Activated T-cell treated with anti-CD3 and anti-CD28 coated beads, Interleukin-2, amount 50 U/mL, for 4 hours (primary cell): ENCODE data around the gene AWAT1. TPM values are rescaled to one million over a fixed set of nuclear protein-coding genes. Genes with fewer than 3 reads are reported as not detected.
"Not testable (repeated sequence)": the region's sequence is repeated elsewhere in the genome, so short reads cannot be mapped to it uniquely, and the experiment has no call there.

ENCODE experiments used
- ATAC-seq, 2 donors: fragments of 200-7000 bp; cut with Tn5 transposase; one replicate each; pipeline ENCODE4 v1.10.0; 2021
- DNase-seq: peaks from one replicate; pipeline ENCODE4 v3.0.0-alpha.2; 2020
- H3K27me3 Mint-ChIP-seq: one replicate; pipeline ENCODE4 v1.8.0; 2021; ENCODE audit warnings: low read depth, mixed read lengths
- H3K36me3 Mint-ChIP-seq: one replicate; pipeline ENCODE4 v1.8.0; 2022; ENCODE audit warnings: mixed read lengths; ENCODE audit not compliant: insufficient read depth
- H3K4me1 Mint-ChIP-seq: one replicate; pipeline ENCODE4 v1.8.0; 2021; ENCODE audit warnings: low read depth, mixed read lengths
- H3K4me3 Mint-ChIP-seq: one replicate; pipeline ENCODE4 v1.8.0; 2021; ENCODE audit warnings: mild to moderate bottlenecking, moderate library complexity, mixed read lengths
- H3K9me3 Mint-ChIP-seq: one replicate; pipeline ENCODE4 v1.8.0; 2021; ENCODE audit warnings: mixed read lengths
- total RNA-seq, 3 donors: library from RNA; stranded (reverse); gene quantifications; one replicate each; pipeline ENCODE4 v1.2.1, GENCODE V29; 2021

The AWAT1 gene
- total RNA-seq, 3 donors from 2014 or later, result not detected

DNA sequence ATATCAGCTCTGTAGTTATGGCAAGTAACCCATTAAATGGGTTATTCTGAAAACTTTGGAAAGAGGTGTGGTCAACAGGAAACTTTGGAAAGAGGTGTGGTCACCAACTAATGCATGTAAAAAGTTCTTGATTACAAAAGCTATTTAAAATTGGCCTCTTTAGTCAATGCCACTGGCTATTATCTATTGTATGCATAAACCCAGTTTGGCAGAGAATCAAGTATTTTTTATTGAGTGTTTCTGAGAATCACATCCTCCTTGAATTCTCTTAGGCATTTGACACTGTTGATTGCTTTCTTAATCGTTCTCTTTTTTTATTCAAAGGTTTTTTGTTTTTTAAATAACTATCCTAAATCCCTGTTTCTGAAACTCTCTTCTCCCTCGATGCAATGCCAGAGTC is 18.0 kb downstream of the AWAT1 start:
- Mint-ChIP-seq H3K4me3 (no peak overlapping the region), H3K9me3 (no peaks in the 10 kb centered on the region), H3K36me3 (peaks cover 6% of the 10 kb centered on the region), H3K4me1 (peaks cover 6% of the 10 kb centered on the region), H3K27me3 (no peaks in the 10 kb centered on the region)
- DNase-seq, result no peak
- ATAC-seq, result no peak

DNA sequence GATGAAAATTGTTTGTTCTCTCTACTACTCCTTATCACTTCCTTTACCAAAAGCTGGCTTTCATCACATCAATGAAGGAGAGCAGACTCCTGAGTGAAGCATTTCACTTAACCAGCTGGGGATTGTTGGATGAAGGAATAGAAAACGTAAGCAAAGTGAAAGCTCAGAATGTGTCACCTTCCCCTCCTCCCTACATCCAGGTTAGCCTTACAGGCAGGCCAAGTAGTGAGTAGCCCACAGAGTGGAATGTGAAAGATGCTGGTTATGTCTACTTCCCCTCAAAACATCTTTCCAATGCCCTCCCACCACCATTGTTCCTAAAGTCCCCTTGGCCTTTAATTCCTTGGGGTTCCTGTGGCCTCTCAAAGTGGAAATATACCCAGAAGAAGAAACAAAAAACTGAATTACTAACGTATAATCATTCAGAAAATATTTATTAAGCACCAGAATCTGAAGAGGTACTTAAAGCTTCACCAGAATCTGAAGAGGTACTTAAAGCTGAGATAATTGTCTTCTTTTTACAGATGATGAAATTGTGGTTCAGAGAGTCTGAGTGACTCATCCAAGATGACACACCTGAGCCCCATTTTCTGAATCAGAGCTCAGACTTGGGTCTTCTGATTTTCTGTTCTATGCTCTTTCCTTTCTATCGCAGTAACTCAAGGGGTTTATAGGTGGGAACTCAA is 19.1 kb downstream of the AWAT1 start:
- no peaks in the 10 kb centered on the region for H3K9me3 Mint-ChIP-seq
- ATAC-seq (peak in 1 of 2 donors; percentile 63), DNase-seq (no peak)
- peaks cover 6% of the 10 kb centered on the region for H3K36me3 Mint-ChIP-seq
- H3K4me1 Mint-ChIP-seq, result peaks cover 6% of the 10 kb centered on the region
- H3K4me3 Mint-ChIP-seq, result no peak overlapping the region
- no peaks in the 10 kb centered on the region for H3K27me3 Mint-ChIP-seq

DNA sequence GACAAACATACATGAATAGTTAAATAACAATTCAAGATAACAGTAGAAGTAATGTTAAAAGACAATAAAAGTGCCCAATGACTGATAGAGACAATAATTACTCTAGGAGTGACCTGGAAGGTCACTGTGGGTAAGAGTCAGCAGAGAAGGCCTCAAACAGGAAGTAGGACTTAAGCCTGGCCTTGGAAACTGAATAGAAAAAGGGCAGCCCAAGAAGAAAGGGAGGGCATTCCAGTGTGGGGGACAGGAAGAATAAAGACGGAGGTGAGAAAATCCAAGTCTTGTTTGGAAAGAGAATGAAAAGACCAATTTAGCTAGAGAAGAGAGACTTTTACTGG is 19.6 kb downstream of the AWAT1 start:
- ATAC-seq (no peak), DNase-seq (no peak)
- Mint-ChIP-seq H3K36me3 (peaks cover 6% of the 10 kb centered on the region), H3K9me3 (no peaks in the 10 kb centered on the region), H3K27me3 (no peaks in the 10 kb centered on the region), H3K4me3 (no peak overlapping the region), H3K4me1 (peaks cover 6% of the 10 kb centered on the region)

DNA sequence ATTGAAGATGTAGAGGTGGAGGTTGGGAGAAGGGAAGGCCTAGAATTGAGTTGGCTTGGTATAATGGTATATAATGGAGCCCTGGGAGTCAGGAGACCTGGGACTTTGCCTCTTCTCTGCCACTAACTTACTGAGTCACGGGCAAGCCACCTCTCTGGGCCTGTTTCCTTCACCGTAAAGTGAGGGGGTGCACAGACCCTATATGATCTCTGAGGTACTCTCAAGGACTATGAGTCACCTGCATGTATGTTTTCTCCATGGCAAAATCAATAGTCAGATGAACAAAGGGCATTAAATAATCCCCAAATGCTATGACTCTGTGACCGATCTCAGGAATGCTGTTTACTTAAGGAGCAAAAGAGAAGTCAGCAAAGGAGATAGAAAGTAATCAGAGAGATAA is 20.5 kb downstream of the AWAT1 start:
- H3K36me3 Mint-ChIP-seq, result peaks cover 6% of the 10 kb centered on the region
- no peak for ATAC-seq
- H3K4me1 Mint-ChIP-seq, result peaks cover 6% of the 10 kb centered on the region
- H3K4me3 Mint-ChIP-seq, result no peak overlapping the region
- no peaks in the 10 kb centered on the region for H3K9me3 Mint-ChIP-seq
- DNase-seq, result no peak
- H3K27me3 Mint-ChIP-seq, result no peaks in the 10 kb centered on the region

DNA sequence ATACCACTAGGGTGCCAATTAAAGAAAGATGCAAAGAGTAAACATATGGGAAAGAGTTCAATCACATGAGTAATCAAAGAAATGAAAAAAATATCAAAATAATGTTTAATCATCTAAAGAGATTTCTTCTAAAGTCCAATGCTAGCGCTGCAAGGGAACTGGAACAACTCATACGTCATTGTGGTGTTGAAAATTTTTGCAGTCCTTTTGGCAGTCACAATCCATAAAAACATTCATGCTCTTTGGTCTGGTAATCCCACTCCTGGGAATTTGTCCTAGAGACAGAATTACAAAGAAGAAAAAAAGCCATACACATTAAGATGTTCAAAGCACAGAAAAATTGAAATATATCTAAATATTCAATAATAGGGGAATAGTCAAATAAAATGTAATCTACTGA is 21.0 kb downstream of the AWAT1 start:
- H3K9me3 Mint-ChIP-seq, result no peaks in the 10 kb centered on the region

GRCh38 chrX:70257423-70258288 is 23.2 kb downstream of the AWAT1 start:
- no peak overlapping the region for H3K4me3 Mint-ChIP-seq
- no peak for ATAC-seq
- peaks cover 6% of the 10 kb centered on the region for H3K36me3 Mint-ChIP-seq
- H3K4me1 Mint-ChIP-seq, result peaks cover 6% of the 10 kb centered on the region
- no peak for DNase-seq
- no peaks in the 10 kb centered on the region for H3K27me3 Mint-ChIP-seq
- no peaks in the 10 kb centered on the region for H3K9me3 Mint-ChIP-seq

More for the DNA sequence above, 21.0 kb downstream of the AWAT1 start:
- peaks cover 6% of the 10 kb centered on the region for H3K36me3 Mint-ChIP-seq
- no peaks in the 10 kb centered on the region for H3K27me3 Mint-ChIP-seq
- H3K4me3 Mint-ChIP-seq, result no peak overlapping the region
- ATAC-seq (no peak), DNase-seq (no peak)
- H3K4me1 Mint-ChIP-seq, result peaks cover 6% of the 10 kb centered on the region

DNA sequence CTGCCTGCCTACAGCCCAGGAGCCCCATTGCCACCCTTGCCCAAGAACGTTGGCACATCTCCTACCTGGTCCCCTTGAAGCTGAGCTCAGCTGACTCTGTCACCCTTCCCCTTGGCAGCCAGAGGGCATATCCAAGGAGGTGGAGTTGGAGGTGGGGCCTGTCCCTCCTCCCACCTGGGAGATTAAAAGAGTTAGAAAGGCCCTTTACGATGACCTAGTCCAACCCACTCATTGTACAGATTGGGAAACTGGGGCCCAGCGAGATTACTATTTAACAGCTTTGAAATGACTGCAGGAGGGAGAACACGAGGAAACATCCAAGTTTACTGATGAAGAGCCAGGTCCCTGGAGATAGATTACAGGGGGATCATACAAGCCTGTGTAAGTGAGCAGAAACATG is 25.6 kb downstream of the AWAT1 start, which contains the start of gene P2RY4:
Gene P2RY4, minus strand, starts transcription at position 101 of the 400 bp plus-strand sequence. CDS start 580 bp downstream, outside the sequence.
- no peaks in the 10 kb centered on the region for H3K27me3 Mint-ChIP-seq
- no peak for ATAC-seq
- no peak within 1 kb of the TSS for H3K4me3 Mint-ChIP-seq
- H3K4me1 Mint-ChIP-seq, result no peaks in the 10 kb centered on the region
- no peak for DNase-seq
- H3K36me3 Mint-ChIP-seq, result no peaks in the 10 kb centered on the region
- H3K9me3 Mint-ChIP-seq, result no peaks in the 10 kb centered on the region

DNA sequence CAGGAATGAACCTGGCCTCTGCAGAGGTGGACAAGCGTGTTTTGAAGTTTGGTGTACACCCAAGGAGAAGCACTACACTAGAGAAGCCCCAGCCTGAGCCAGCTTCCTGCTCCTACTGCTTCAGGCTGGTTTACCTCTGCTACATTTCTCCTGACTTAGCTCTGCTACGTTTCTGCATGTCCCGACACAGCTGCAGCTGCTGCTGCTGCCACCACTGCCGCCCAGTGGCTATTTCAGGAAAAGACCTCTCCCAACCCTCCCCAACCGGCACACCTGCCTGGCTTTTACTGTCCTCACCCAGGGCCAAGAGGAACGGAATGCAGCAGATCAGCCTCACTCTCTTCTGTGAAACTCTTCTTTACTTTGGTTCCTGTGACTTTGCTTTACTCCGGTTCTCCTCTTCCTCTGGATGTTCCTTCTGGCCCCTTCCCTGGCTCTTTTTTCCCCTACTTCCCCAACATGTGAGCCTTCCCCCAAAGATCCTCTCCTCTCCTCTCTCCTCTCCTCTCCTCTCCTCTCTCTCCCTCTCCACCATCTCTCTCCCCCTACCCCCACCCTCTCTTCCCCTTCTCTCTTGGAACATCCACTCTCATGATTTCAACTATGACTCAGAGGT is 28.6 kb downstream of the AWAT1 start:
- no peaks in the 10 kb centered on the region for H3K4me1 Mint-ChIP-seq
- DNase-seq (no peak), ATAC-seq (no peak)
- no peaks in the 10 kb centered on the region for H3K36me3 Mint-ChIP-seq
- H3K27me3 Mint-ChIP-seq, result peaks cover 1% of the 10 kb centered on the region
- no peak overlapping the region for H3K4me3 Mint-ChIP-seq
- no peaks in the 10 kb centered on the region for H3K9me3 Mint-ChIP-seq

GRCh38 chrX:70264784-70265183 is 30.3 kb downstream of the AWAT1 start:
- Mint-ChIP-seq H3K4me3 (no peak overlapping the region), H3K36me3 (no peaks in the 10 kb centered on the region), H3K4me1 (no peaks in the 10 kb centered on the region), H3K9me3 (no peaks in the 10 kb centered on the region), H3K27me3 (peaks cover 1% of the 10 kb centered on the region)
- DNase-seq, result no peak
- ATAC-seq, result no peak

- no peaks in the 10 kb centered on the region for H3K9me3 Mint-ChIP-seq
- ATAC-seq, result no peak
- H3K36me3 Mint-ChIP-seq, result no peaks in the 10 kb centered on the region
- H3K27me3 Mint-ChIP-seq, result peaks cover 1% of the 10 kb centered on the region
- no peak within 1 kb of the TSS for H3K4me3 Mint-ChIP-seq
- DNase-seq, result no peak
- no peaks in the 10 kb centered on the region for H3K4me1 Mint-ChIP-seq
Observed at GRCh38 chrX:70268034-70268433, 33.6 kb downstream of the AWAT1 start, which contains the start of gene ARR3. TSS of gene ARR3 (plus strand) at chrX:70268334. CDS start at chrX:70269386, 1,052 bp downstream.

DNA sequence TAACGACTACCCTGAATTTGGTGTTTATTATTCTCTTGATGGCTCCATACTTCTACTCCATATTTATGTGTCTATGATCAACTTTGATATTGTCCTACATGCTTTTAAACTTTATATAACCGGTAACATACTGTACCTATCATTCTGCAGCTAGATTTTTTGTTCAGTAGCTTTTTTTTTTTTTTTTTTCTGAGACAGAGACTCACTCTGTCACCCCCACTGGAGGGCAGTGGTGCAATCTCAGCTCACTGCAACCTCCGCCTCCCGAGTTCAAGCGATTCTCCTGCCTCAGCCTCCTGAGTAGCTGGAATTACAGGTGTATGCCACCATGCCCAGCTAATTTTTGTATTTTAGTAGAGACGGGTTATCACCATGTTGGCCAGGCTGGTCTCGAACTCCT is 39.6 kb downstream of the AWAT1 start:
- DNase-seq, H3K36me3 Mint-ChIP-seq, H3K4me3 Mint-ChIP-seq, ATAC-seq, H3K27me3 Mint-ChIP-seq, H3K9me3 Mint-ChIP-seq, H3K4me1 Mint-ChIP-seq: not testable (repeated sequence)

GRCh38 chrX:70279081-70279480 is 44.6 kb downstream of the AWAT1 start:
- Mint-ChIP-seq H3K4me1 (no peaks in the 10 kb centered on the region), H3K27me3 (no peaks in the 10 kb centered on the region), H3K4me3 (no peak overlapping the region), H3K36me3 (peaks cover 7% of the 10 kb centered on the region), H3K9me3 (no peaks in the 10 kb centered on the region)
- no peak for DNase-seq
- ATAC-seq, result no peak

DNA sequence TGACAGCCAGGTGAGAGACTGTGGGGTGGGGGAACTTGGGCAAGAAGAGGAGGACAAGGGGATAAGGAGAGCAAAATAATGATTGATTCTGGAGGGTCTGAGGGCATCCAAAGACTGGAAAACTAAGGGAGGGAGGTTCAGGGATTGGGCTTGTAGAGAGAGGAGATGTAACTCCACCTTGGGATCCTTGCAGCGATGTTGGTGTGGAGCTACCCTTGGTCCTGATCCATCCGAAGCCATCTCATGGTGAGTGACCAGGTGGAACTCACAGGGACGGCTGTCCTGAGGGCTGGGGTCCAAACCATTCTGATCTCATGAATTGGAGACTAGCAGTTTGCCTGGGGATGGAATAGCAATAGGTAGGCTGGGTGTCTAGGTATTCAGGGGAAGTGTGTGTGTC is 46.1 kb downstream of the AWAT1 start:
- DNase-seq (no peak), ATAC-seq (no peak)
- Mint-ChIP-seq H3K4me3 (no peak overlapping the region), H3K9me3 (no peaks in the 10 kb centered on the region), H3K4me1 (no peaks in the 10 kb centered on the region), H3K27me3 (no peaks in the 10 kb centered on the region), H3K36me3 (peaks cover 7% of the 10 kb centered on the region)

DNA sequence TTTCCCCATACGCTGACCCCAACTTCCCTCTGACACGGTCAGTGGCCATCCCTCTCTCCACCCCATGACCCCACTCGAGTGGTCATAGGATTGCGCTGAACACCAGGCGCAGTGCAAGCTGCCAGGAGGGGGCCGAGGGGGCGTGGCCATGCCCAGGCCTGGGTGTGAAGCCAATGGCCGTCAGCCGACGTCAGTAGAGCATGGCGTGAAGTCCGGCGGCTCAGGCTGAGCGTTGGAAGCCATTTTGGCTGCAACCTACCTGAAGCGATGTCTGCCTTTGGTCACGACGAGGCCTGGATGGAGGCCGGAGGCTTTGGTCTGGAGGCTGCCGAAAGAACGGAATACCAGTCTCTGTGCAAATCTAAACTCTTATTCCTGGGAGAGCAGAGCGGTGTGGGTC is 47.5 kb downstream of the AWAT1 start, which contains the start of gene RAB41:
Gene RAB41, plus strand, starts transcription at position 222 of the 400 bp plus-strand sequence. Its CDS starts 46 bp downstream, at position 268.
- DNase-seq (no peak), ATAC-seq (no peak)
- Mint-ChIP-seq H3K9me3 (no peaks in the 10 kb centered on the region), H3K36me3 (peaks cover 13% of the 10 kb centered on the region), H3K4me3 (no peak within 1 kb of the TSS), H3K4me1 (no peaks in the 10 kb centered on the region), H3K27me3 (no peaks in the 10 kb centered on the region)
